ENCODE measurements around the gene GNPDA1.

GNPDA1 gene

GRCh38 chr5:141992349-141992963 lies 20.4 kb downstream of the GNPDA1 start:
- DNase-seq (ENCODE audit: low spot score) = peak; percentile 81

GRCh38 chr5:141989720-141990119 lies 23.1 kb downstream of the GNPDA1 start:
- DNase-seq (ENCODE audit: low spot score) = no peak

GRCh38 chr5:141986072-141986471 lies 26.8 kb downstream of the GNPDA1 start:
- no peak for DNase-seq (ENCODE audit: low spot score)

GRCh38 chr5:141982626-141983025 lies 30.2 kb downstream of the GNPDA1 start:
- DNase-seq (ENCODE audit: low spot score) = no peak

GRCh38 chr5:141978389-141978788 lies 34.4 kb downstream of the GNPDA1 start:
- DNase-seq (ENCODE audit: low spot score) = no peak

GRCh38 chr5:141976176-141976575 lies 36.7 kb downstream of the GNPDA1 start:
- DNase-seq (ENCODE audit: low spot score) = no peak

- no peak for DNase-seq (ENCODE audit: low spot score)
Observed at GRCh38 chr5:141973871-141974595, 38.8 kb downstream of the GNPDA1 start.

GRCh38 chr5:141969783-141970771 lies 42.8 kb downstream of the GNPDA1 start:
- peak; percentile 95 for DNase-seq (ENCODE audit: low spot score)

GRCh38 chr5:141968914-141969608 lies 43.8 kb downstream of the GNPDA1 start, which contains the start of gene RNF14:
RNF14 (plus strand) TSS chr5:141969105; CDS start chr5:141973589, 4,484 bp downstream.
- DNase-seq (ENCODE audit: low spot score) = peak; percentile 96

- DNase-seq (ENCODE audit: low spot score) = no peak
Observed at GRCh38 chr5:141966963-141967333, 45.9 kb downstream of the GNPDA1 start.

- no peak for DNase-seq (ENCODE audit: low spot score)
Observed at GRCh38 chr5:141966275-141966962, 46.4 kb downstream of the GNPDA1 start.

GRCh38 chr5:141965071-141965470 lies 47.8 kb downstream of the GNPDA1 start:
- no peak for DNase-seq (ENCODE audit: low spot score)

GRCh38 chr5:141963701-141964100 lies 49.1 kb downstream of the GNPDA1 start:
- no peak for DNase-seq (ENCODE audit: low spot score)

GRCh38 chr5:141961466-141961865 lies 51.4 kb downstream of the GNPDA1 start:
- DNase-seq (ENCODE audit: low spot score) = no peak

- peak; percentile 97 for DNase-seq (ENCODE audit: low spot score)
Observed at GRCh38 chr5:141960449-141961323, 52.1 kb downstream of the GNPDA1 start.

GRCh38 chr5:141960018-141960417 lies 52.8 kb downstream of the GNPDA1 start:
- peak; percentile 45 for DNase-seq (ENCODE audit: low spot score)

GRCh38 chr5:141958546-141959172 lies 54.2 kb downstream of the GNPDA1 start:
- DNase-seq (ENCODE audit: low spot score) = no peak

- no peak for DNase-seq (ENCODE audit: low spot score)
Observed at GRCh38 chr5:141958113-141958512, 54.7 kb downstream of the GNPDA1 start, which contains the start of gene PCDH12. PCDH12 (minus strand) TSS chr5:141958202; CDS start chr5:141957851, 351 bp downstream.

- no peak for DNase-seq (ENCODE audit: low spot score)
Observed at GRCh38 chr5:141957367-141957996, 55.3 kb downstream of the GNPDA1 start.

Measured in NAMALWA (cell line).